ENCODE measurements around the gene RPN2.

GRCh38 chr20:37240337-37241067, 61.4 kb downstream of the RPN2 start:
- no peak for TF ChIP-seq SNAI1 (CRISPR knock-in tag; IDR thresholded peaks at IDR 0.05; ENCODE audit: borderline replicate concordance)
- no peak for TF ChIP-seq EP300 (IDR thresholded peaks at IDR 0.05; ENCODE audit: low read depth in 2 of 2, low read length in 2 of 2)
- TF ChIP-seq EP300 (CRISPR knock-in tag; IDR thresholded peaks at IDR 0.05; ENCODE audit: borderline replicate concordance), result no peak
- TF ChIP-seq ETV6 (CRISPR knock-in tag; conservative IDR thresholded peaks at IDR 0.05), result no peak
- no peak for TF ChIP-seq ZSCAN5A (CRISPR knock-in tag; IDR thresholded peaks at IDR 0.05; ENCODE audit: borderline replicate concordance)
- TF ChIP-seq BCLAF1 (IDR thresholded peaks at IDR 0.05), result no peak
- TF ChIP-seq, protein P1, sequence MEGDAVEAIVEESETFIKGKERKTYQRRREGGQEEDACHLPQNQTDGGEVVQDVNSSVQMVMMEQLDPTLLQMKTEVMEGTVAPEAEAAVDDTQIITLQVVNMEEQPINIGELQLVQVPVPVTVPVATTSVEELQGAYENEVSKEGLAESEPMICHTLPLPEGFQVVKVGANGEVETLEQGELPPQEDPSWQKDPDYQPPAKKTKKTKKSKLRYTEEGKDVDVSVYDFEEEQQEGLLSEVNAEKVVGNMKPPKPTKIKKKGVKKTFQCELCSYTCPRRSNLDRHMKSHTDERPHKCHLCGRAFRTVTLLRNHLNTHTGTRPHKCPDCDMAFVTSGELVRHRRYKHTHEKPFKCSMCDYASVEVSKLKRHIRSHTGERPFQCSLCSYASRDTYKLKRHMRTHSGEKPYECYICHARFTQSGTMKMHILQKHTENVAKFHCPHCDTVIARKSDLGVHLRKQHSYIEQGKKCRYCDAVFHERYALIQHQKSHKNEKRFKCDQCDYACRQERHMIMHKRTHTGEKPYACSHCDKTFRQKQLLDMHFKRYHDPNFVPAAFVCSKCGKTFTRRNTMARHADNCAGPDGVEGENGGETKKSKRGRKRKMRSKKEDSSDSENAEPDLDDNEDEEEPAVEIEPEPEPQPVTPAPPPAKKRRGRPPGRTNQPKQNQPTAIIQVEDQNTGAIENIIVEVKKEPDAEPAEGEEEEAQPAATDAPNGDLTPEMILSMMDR (CRISPR knock-in tag; IDR thresholded peaks at IDR 0.05), result no peak
- TF ChIP-seq KDM5B (CRISPR knock-in tag; IDR thresholded peaks at IDR 0.05; ENCODE audit: borderline replicate concordance), result no peak
- TF ChIP-seq, protein P2, sequence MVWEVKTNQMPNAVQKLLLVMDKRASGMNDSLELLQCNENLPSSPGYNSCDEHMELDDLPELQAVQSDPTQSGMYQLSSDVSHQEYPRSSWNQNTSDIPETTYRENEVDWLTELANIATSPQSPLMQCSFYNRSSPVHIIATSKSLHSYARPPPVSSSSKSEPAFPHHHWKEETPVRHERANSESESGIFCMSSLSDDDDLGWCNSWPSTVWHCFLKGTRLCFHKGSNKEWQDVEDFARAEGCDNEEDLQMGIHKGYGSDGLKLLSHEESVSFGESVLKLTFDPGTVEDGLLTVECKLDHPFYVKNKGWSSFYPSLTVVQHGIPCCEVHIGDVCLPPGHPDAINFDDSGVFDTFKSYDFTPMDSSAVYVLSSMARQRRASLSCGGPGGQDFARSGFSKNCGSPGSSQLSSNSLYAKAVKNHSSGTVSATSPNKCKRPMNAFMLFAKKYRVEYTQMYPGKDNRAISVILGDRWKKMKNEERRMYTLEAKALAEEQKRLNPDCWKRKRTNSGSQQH (CRISPR knock-in tag; IDR thresholded peaks at IDR 0.05; ENCODE audit: low read depth), result no peak
- TF ChIP-seq TARDBP (CRISPR knock-in tag; IDR thresholded peaks at IDR 0.05), result no peak
- no peak for TF ChIP-seq ZBTB40 (IDR thresholded peaks at IDR 0.05)
- no peak for TF ChIP-seq ZBTB40 (CRISPR knock-in tag; IDR thresholded peaks at IDR 0.05)

Measured in HepG2 (cell line).